VCaP (cell line): ENCODE data around the gene ADCK2.
"Not testable (repeated sequence)": the region's sequence is repeated elsewhere in the genome, so short reads cannot be mapped to it uniquely, and the experiment has no call there.

Experiments used
- H3K27ac ChIP-seq: fragments of 450-650 bp; 2 replicates; pipeline ENCODE4 v1.5.1; 2017
- CTCF ChIP-seq: fragments of 450-650 bp; conservative IDR thresholded peaks from 2 replicates; pipeline ENCODE4 v1.5.1; 2017; ENCODE audit warnings: mild to moderate bottlenecking, moderate library complexity

ADCK2 gene

GRCh38 chr7:140640727-140641523 lies 31.8 kb upstream of the ADCK2 start, which contains the start of gene DENND2A:
DENND2A (minus strand) TSS chr7:140640813; CDS start chr7:140602397, 38,416 bp downstream.
- no peak for TF ChIP-seq CTCF
- peak within 1 kb of the TSS; percentile 53; the same call in 1 of the 2 replicates for H3K27ac ChIP-seq

- H3K27ac ChIP-seq: no peak overlapping the region
- TF ChIP-seq CTCF: no peak
Measured at GRCh38 chr7:140641524-140642195, 31.1 kb upstream of the ADCK2 start.

GRCh38 chr7:140643416-140643815 lies 29.3 kb upstream of the ADCK2 start:
- H3K27ac ChIP-seq: no peak overlapping the region
- no peak for TF ChIP-seq CTCF

GRCh38 chr7:140644761-140645160 lies 28.0 kb upstream of the ADCK2 start:
- H3K27ac ChIP-seq: not testable (repeated sequence)

GRCh38 chr7:140645166-140645900 lies 27.4 kb upstream of the ADCK2 start:
- no peak overlapping the region for H3K27ac ChIP-seq
- no peak for TF ChIP-seq CTCF

- peak; percentile 63 for TF ChIP-seq CTCF
Measured at GRCh38 chr7:140646931-140647647, 25.7 kb upstream of the ADCK2 start.

GRCh38 chr7:140649556-140650205 lies 23.1 kb upstream of the ADCK2 start:
- H3K27ac ChIP-seq: no peak overlapping the region
- TF ChIP-seq CTCF: no peak

More at GRCh38 chr7:140646931-140647647, 25.7 kb upstream of the ADCK2 start:
- no peak overlapping the region for H3K27ac ChIP-seq
